SK-N-SH (cell line): Measurements from ENCODE around the gene TAGLN2. TPM values are rescaled to one million over a fixed set of nuclear protein-coding genes. Genes with fewer than 3 reads are reported as not detected.
A peak's percentile ranks its signal among the peaks of the same experiment; 100 is the strongest.

Source experiments
- CTCF ChIA-PET: fragments of 300-600, 350-600 bp; formaldehyde crosslinking; extraction: SDS; loops from one replicate; lab custom pipeline; 2021; lab: Yijun Ruan, JAX
- POLR2A ChIA-PET: fragments of 350-600 bp; sonication (Branson Sonifier 250); formaldehyde crosslinking; extraction: SDS; loops from one replicate; lab custom pipeline; 2020; ENCODE audit warnings: antibody characterized with exemption, inconsistent platforms; lab: Yijun Ruan, JAX
- DNase-seq: peaks from one replicate; pipeline ENCODE4 v3.0.0; 2012
- H2AFZ ChIP-seq: fragments of 200-600 bp; sonication (generic); 2 replicates; pipeline ENCODE4 v1.8.1; 2016; ENCODE audit warnings: antibody characterized with exemption, mild to moderate bottlenecking, low read depth
- H3F3A ChIP-seq: fragments of 200-600 bp; sonication (generic); replicated peaks from 2 replicates; pipeline ENCODE3; 2016; ENCODE audit warnings: antibody characterized with exemption, mild to moderate bottlenecking; ENCODE audit not compliant: insufficient read depth
- H3K27ac ChIP-seq, 2 experiments: fragments of 200-500 bp in 1 of 2; fragments of 200-600 bp in 1 of 2; sonication (Bioruptor generic) in 1 of 2; sonication (generic), shearing (Covaris generic) in 1 of 2; 2 replicates each; pipeline versions ENCODE4 v1.5.1 to v1.6.1; 2014 to 2016; ENCODE audit warnings: low read depth in 2 of 2, inconsistent platforms in 1 of 2, low read length in 1 of 2, mild to moderate bottlenecking in 1 of 2, mixed read lengths in 1 of 2
- H3K27me3 ChIP-seq: fragments of 200-600 bp; sonication (generic), shearing (Covaris generic); 2 replicates; pipeline ENCODE4 v1.6.1; 2016; ENCODE audit warnings: mixed run types; ENCODE audit not compliant: insufficient read depth
- H3K36me3 ChIP-seq, 2 experiments: fragments of 200-500 bp in 1 of 2; fragments of 200-600 bp in 1 of 2; sonication (Bioruptor generic) in 1 of 2; sonication (generic) in 1 of 2; replicated peaks in 1 of 2; 2 replicates each; pipeline versions ENCODE3 to v1.5.1; 2014 to 2016; ENCODE audit warnings: low read length in 1 of 2, mild to moderate bottlenecking in 1 of 2; ENCODE audit not compliant: insufficient read depth in 2 of 2, control insufficient read depth in 1 of 2
- H3K4me1 ChIP-seq, 2 experiments: fragments of 200-500 bp in 1 of 2; fragments of 200-600 bp in 1 of 2; sonication (Bioruptor generic) in 1 of 2; sonication (generic), shearing (Covaris generic) in 1 of 2; 2 replicates each; pipeline versions ENCODE4 v1.5.1 to v1.6.1; 2014 to 2016; ENCODE audit warnings: low read depth in 1 of 2, low read length in 1 of 2, mixed run types in 1 of 2; ENCODE audit not compliant: insufficient read depth in 2 of 2, control insufficient read depth in 1 of 2
- H3K4me2 ChIP-seq: fragments of 200-600 bp; sonication (generic), shearing (Covaris generic); 2 replicates; pipeline ENCODE4 v1.6.1; 2017; ENCODE audit warnings: mixed run types
- H3K4me3 ChIP-seq, 2 experiments: fragments of 200-500 bp in 1 of 2; fragments of 200-600 bp in 1 of 2; sonication (Bioruptor generic) in 1 of 2; sonication (generic), shearing (Covaris generic) in 1 of 2; 2 replicates each; pipeline versions ENCODE4 v1.5.1 to v1.8.1; 2014 to 2016; ENCODE audit warnings: low read depth in 2 of 2, inconsistent platforms in 1 of 2, low read length in 1 of 2, mild to moderate bottlenecking in 1 of 2, mixed read lengths in 1 of 2, moderate library complexity in 1 of 2
- H3K79me2 ChIP-seq: fragments of 200-600 bp; sonication (generic); 2 replicates; pipeline ENCODE4 v1.8.1; 2017; ENCODE audit warnings: mild to moderate bottlenecking; ENCODE audit not compliant: insufficient read depth
- H3K9ac ChIP-seq: fragments of 200-600 bp; sonication (generic); 2 replicates; pipeline ENCODE4 v1.6.1; 2017; ENCODE audit warnings: mixed run types
- H3K9me2 ChIP-seq: fragments of 200-600 bp; sonication (generic); 2 replicates; pipeline ENCODE4 v1.6.1; 2017; ENCODE audit warnings: mixed run types
- H3K9me3 ChIP-seq: fragments of 200-600 bp; sonication (generic); 2 replicates; pipeline ENCODE4 v1.6.1; 2017; ENCODE audit warnings: mixed run types, mild to moderate bottlenecking, moderate library complexity
- H4K20me1 ChIP-seq: fragments of 200-600 bp; sonication (generic); 2 replicates; pipeline ENCODE4 v1.6.1; 2017; ENCODE audit warnings: mild to moderate bottlenecking, mixed run types; ENCODE audit not compliant: insufficient read depth
- CHD2 ChIP-seq: fragments of 150-350 bp; IDR thresholded peaks from 2 replicates; pipeline ENCODE4 v1.6.1; 2018; ENCODE audit warnings: low read length; ENCODE audit not compliant: partially characterized antibody
- ELF1 ChIP-seq: IDR thresholded peaks from 2 replicates; pipeline ENCODE4 v1.4.0; 2012
- EZH2phosphoT487 ChIP-seq: fragments of 200-600 bp; sonication (generic); IDR thresholded peaks from 2 replicates; pipeline ENCODE4 v1.6.1; 2017; ENCODE audit warnings: low read depth, mixed run types, mild to moderate bottlenecking, antibody characterized with exemption, moderate library complexity, borderline replicate concordance
- FOSL2 ChIP-seq: IDR thresholded peaks from 2 replicates; pipeline ENCODE4 v1.4.0; 2012; ENCODE audit warnings: low read depth, mild to moderate bottlenecking, moderate library complexity, borderline replicate concordance
- MEF2A ChIP-seq: IDR thresholded peaks from 2 replicates; pipeline ENCODE4 v1.4.0; 2012; ENCODE audit warnings: low read depth, borderline replicate concordance
- POLR2AphosphoS5 ChIP-seq: IDR thresholded peaks from 2 replicates; pipeline ENCODE4 v1.6.1; 2012; ENCODE audit warnings: low read depth, low read length
- RXRA ChIP-seq: IDR thresholded peaks from 2 replicates; pipeline ENCODE4 v1.4.0; 2012; ENCODE audit warnings: low read depth, mild to moderate bottlenecking, borderline replicate concordance
- USF1 ChIP-seq: IDR thresholded peaks from 2 replicates; pipeline ENCODE4 v1.4.0; 2012; ENCODE audit warnings: low read depth, borderline replicate concordance
- WGBS: methylation state at CpG from one replicate; pipeline ENCODE4 v1.1.6; 2017; ENCODE audit warnings: low lambda C conversion rate; 5-methylcytosine and 5-hydroxymethylcytosine counted together
- polyA plus RNA-seq, 3 experiments: library from polyadenylated mRNA; depleted of rRNA; stranded (reverse); fragments of >200 nt; gene quantifications; 2 replicates each; pipeline ENCODE4 v1.2.3, GENCODE V29; 2012
- TF ChIP-seq, protein P1 (sequence below): IDR thresholded peaks from 2 replicates; pipeline ENCODE4 v1.6.1; 2012; ENCODE audit warnings: mild to moderate bottlenecking, low read depth, low read length, moderate library complexity
- TF ChIP-seq, protein P2 (sequence below): IDR thresholded peaks from 2 replicates; pipeline ENCODE4; 2012
- TF ChIP-seq, protein P3 (sequence below): fragments of 200-600 bp; sonication (generic); IDR thresholded peaks from 2 replicates; pipeline ENCODE4 v1.6.1; 2017; ENCODE audit warnings: antibody characterized with exemption, mild to moderate bottlenecking, moderate library complexity

TAGLN2 gene
- polyA plus RNA-seq, 1 of the 3 experiments (the other 2 are of a cell fraction) = 646 TPM

DNA sequence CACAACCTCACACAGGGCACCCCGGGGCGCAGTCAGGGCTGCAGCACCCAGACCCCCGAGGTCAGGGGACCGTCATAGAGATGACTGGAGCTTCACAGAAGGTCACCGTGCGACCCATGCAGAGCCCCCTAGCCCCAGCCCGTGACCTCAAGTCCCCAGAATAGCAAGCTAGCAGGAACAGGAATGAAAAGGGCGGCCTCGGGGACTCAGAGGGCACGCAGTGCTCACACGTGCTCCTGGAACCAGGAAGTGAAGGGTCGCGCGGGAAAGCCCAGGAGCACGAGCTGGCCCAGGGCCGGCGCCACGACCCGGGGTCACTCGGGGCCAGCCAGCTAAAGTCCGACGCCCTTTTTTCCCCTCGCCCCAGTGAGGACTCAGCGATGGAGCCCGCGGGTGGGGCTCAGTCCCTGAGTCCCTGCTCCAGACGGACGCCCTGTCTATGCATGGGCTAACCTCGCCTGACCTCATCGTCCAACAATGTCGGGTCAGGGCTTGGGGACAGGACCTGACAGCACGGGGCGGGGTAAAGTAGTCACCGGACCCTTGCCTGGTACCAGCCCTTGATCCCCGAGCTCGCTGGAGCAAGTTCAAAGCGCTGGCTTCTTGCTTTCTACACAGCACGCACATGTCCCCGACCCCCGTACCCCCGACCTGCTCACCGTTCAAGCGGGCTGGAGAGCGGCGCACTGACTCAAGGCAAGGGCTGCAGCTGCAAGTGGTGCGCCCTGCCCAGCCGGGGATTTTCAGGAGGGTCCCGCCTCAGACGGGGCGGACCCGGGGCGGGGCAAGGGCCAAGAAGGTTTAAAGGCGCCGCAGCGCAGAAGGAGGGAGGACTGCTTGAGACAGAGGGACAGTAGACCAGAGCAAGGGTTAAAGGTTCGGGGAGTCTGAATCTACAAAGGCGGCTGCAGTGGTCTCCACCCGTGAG is at the start of gene TAGLN2 (continued):
- TF ChIP-seq, protein P1, sequence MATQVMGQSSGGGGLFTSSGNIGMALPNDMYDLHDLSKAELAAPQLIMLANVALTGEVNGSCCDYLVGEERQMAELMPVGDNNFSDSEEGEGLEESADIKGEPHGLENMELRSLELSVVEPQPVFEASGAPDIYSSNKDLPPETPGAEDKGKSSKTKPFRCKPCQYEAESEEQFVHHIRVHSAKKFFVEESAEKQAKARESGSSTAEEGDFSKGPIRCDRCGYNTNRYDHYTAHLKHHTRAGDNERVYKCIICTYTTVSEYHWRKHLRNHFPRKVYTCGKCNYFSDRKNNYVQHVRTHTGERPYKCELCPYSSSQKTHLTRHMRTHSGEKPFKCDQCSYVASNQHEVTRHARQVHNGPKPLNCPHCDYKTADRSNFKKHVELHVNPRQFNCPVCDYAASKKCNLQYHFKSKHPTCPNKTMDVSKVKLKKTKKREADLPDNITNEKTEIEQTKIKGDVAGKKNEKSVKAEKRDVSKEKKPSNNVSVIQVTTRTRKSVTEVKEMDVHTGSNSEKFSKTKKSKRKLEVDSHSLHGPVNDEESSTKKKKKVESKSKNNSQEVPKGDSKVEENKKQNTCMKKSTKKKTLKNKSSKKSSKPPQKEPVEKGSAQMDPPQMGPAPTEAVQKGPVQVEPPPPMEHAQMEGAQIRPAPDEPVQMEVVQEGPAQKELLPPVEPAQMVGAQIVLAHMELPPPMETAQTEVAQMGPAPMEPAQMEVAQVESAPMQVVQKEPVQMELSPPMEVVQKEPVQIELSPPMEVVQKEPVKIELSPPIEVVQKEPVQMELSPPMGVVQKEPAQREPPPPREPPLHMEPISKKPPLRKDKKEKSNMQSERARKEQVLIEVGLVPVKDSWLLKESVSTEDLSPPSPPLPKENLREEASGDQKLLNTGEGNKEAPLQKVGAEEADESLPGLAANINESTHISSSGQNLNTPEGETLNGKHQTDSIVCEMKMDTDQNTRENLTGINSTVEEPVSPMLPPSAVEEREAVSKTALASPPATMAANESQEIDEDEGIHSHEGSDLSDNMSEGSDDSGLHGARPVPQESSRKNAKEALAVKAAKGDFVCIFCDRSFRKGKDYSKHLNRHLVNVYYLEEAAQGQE = peak; percentile 49; the same call in 1 of the 2 replicates
- TF ChIP-seq, protein P2, sequence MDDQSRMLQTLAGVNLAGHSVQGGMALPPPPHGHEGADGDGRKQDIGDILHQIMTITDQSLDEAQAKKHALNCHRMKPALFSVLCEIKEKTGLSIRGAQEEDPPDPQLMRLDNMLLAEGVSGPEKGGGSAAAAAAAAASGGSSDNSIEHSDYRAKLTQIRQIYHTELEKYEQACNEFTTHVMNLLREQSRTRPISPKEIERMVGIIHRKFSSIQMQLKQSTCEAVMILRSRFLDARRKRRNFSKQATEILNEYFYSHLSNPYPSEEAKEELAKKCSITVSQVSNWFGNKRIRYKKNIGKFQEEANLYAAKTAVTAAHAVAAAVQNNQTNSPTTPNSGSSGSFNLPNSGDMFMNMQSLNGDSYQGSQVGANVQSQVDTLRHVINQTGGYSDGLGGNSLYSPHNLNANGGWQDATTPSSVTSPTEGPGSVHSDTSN = peak; percentile 9; the same call in 1 of the 2 replicates
- TF ChIP-seq FOSL2 = no peak; the same call in 1 of the 2 replicates
- TF ChIP-seq USF1 = no peak
- 0 out of 2 replicates have a peak, but pooled peaks have one; percentile 4 for TF ChIP-seq MEF2A

DNA sequence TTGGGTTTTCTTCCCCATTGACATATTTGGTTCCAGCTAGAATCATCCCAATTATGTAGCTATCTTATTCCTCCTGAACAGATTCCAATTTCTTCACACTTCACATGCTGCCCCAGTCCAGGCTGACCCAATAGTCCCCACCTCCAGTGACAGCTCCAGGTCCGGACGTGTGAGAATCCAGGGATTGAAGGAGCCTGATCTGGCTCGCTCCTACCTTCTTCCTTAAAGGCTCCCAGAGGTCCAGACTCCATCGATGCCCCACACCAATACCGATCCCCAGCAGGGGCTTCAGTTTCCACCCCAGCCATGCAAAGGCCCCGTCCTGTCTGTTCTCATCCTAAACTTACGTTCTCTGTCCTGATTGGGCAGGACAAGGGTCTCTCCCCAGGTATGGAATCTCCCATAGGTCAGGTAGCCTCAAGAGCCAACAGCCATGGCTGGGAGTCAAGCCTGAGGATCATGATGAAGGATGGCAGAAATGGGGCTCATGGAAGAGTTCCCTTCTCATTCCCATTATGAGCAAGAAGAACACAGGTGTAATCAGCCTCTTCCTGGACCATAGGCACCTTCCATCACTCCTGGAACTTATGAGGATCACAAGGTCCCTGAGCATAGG is 49.2 kb upstream of the TAGLN2 start:
- Histone ChIP-seq H3K9me2 (no peaks in the 10 kb centered on the region), H3K9me3 (no peaks in the 10 kb centered on the region), H3K36me3 (no peaks in the 10 kb centered on the region), H3K4me2 (no peak overlapping the region), H3K79me2 (no peaks in the 10 kb centered on the region), H3F3A (no peaks in the 10 kb centered on the region), H3K27ac (no peak overlapping the region), H3K9ac (no peak overlapping the region), H3K4me3 (no peak overlapping the region), H3K27me3 (peaks cover 49% of the 10 kb centered on the region; the same call in 1 of the 2 replicates), H2AFZ (no peak overlapping the region), H4K20me1 (no peaks in the 10 kb centered on the region), H3K4me1 (no peaks in the 10 kb centered on the region)
- ChIA-PET CTCF (no interaction called here), POLR2A (no interaction called here)
- 34% methylated on average over 7 of the region's 7 CpGs for WGBS
- TF ChIP-seq CHD2 (no peak), EZH2phosphoT487 (no peak), RXRA (no peak), ELF1 (no peak), POLR2AphosphoS5 (no peak)
- TF ChIP-seq, protein P2 = no peak
- TF ChIP-seq, protein P3, sequence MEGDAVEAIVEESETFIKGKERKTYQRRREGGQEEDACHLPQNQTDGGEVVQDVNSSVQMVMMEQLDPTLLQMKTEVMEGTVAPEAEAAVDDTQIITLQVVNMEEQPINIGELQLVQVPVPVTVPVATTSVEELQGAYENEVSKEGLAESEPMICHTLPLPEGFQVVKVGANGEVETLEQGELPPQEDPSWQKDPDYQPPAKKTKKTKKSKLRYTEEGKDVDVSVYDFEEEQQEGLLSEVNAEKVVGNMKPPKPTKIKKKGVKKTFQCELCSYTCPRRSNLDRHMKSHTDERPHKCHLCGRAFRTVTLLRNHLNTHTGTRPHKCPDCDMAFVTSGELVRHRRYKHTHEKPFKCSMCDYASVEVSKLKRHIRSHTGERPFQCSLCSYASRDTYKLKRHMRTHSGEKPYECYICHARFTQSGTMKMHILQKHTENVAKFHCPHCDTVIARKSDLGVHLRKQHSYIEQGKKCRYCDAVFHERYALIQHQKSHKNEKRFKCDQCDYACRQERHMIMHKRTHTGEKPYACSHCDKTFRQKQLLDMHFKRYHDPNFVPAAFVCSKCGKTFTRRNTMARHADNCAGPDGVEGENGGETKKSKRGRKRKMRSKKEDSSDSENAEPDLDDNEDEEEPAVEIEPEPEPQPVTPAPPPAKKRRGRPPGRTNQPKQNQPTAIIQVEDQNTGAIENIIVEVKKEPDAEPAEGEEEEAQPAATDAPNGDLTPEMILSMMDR = no peak
- no peak for DNase-seq
